COLO668 (cell line): ENCODE data around the gene ARL4A.
"Not testable (repeated sequence)": the region's sequence is repeated elsewhere in the genome, so short reads cannot be mapped to it uniquely, and the experiment has no call there.

ENCODE experiments used
- DNase-seq: peaks from one replicate; lab custom pipeline; 2025; ENCODE audit not compliant: unreplicated experiment; lab: John Stamatoyannopoulos, UW

The ARL4A gene

GRCh38 chr7:12686891-12687717 lies at the start of gene ARL4A:
Gene ARL4A (plus strand): TSS chr7:12687633. CDS start chr7:12688255, 622 bp downstream.
- peak; percentile 100 for DNase-seq

GRCh38 chr7:12637819-12638592 lies 49.4 kb upstream of the ARL4A start:
- DNase-seq: no peak

- no peak for DNase-seq
Measured at GRCh38 chr7:12638851-12639456, 48.5 kb upstream of the ARL4A start.

GRCh38 chr7:12640299-12641096 lies 46.9 kb upstream of the ARL4A start:
- DNase-seq: no peak

- DNase-seq: no peak
Measured at GRCh38 chr7:12641196-12641595, 46.2 kb upstream of the ARL4A start.

- no peak for DNase-seq
Measured at GRCh38 chr7:12642508-12642907, 44.9 kb upstream of the ARL4A start.

GRCh38 chr7:12643001-12643643 lies 44.3 kb upstream of the ARL4A start:
- DNase-seq: no peak

GRCh38 chr7:12643644-12644043 lies 43.8 kb upstream of the ARL4A start:
- no peak for DNase-seq

- not testable (repeated sequence) for DNase-seq
Measured at GRCh38 chr7:12645212-12645611, 42.2 kb upstream of the ARL4A start.

GRCh38 chr7:12646139-12646538 lies 41.3 kb upstream of the ARL4A start:
- DNase-seq: no peak

- no peak for DNase-seq
Measured at GRCh38 chr7:12647364-12648219, 39.8 kb upstream of the ARL4A start.

- DNase-seq: no peak
Measured at GRCh38 chr7:12648704-12649261, 38.6 kb upstream of the ARL4A start.

GRCh38 chr7:12649348-12649747 lies 38.1 kb upstream of the ARL4A start:
- no peak for DNase-seq

GRCh38 chr7:12650080-12650479 lies 37.4 kb upstream of the ARL4A start:
- DNase-seq: no peak

- no peak for DNase-seq
Measured at GRCh38 chr7:12653110-12653509, 34.3 kb upstream of the ARL4A start.

GRCh38 chr7:12653518-12653917 lies 33.9 kb upstream of the ARL4A start:
- DNase-seq: no peak

GRCh38 chr7:12655161-12655560 lies 32.3 kb upstream of the ARL4A start:
- no peak for DNase-seq

GRCh38 chr7:12660423-12660822 lies 27.0 kb upstream of the ARL4A start:
- DNase-seq: not testable (repeated sequence)

GRCh38 chr7:12660986-12661385 lies 26.4 kb upstream of the ARL4A start:
- not testable (repeated sequence) for DNase-seq
